Glutamatergic neuron (in vitro differentiated cells): ENCODE results near the gene KIF26B. TPM values are rescaled to one million over a fixed set of nuclear protein-coding genes. Genes with fewer than 3 reads are reported as not detected.

Experiments
- DNase-seq: peaks from one replicate; pipeline ENCODE4 v3.0.0; 2022
- H3K27ac Mint-ChIP-seq: one replicate; pipeline ENCODE4 v1.8.0; 2020; ENCODE audit warnings: mild to moderate bottlenecking, mixed read lengths, inconsistent platforms; ENCODE audit not compliant: unreplicated experiment
- H3K27me3 Mint-ChIP-seq: one replicate; pipeline ENCODE4 v1.8.0; 2020; ENCODE audit warnings: mild to moderate bottlenecking, moderate library complexity, mixed read lengths, inconsistent platforms; ENCODE audit not compliant: unreplicated experiment
- H3K36me3 Mint-ChIP-seq: one replicate; pipeline ENCODE4 v1.8.0; 2020; ENCODE audit warnings: mild to moderate bottlenecking, mixed read lengths, inconsistent platforms; ENCODE audit not compliant: unreplicated experiment
- H3K4me1 Mint-ChIP-seq: one replicate; pipeline ENCODE4 v1.8.0; 2020; ENCODE audit warnings: mild to moderate bottlenecking, low read depth, mixed read lengths, inconsistent platforms; ENCODE audit not compliant: unreplicated experiment
- H3K4me3 Mint-ChIP-seq: one replicate; pipeline ENCODE4 v1.8.0; 2020; ENCODE audit warnings: mild to moderate bottlenecking, mixed read lengths, inconsistent platforms; ENCODE audit not compliant: unreplicated experiment
- H3K9me3 Mint-ChIP-seq: one replicate; pipeline ENCODE4 v1.8.0; 2020; ENCODE audit warnings: mild to moderate bottlenecking, moderate library complexity, mixed read lengths, inconsistent platforms; ENCODE audit not compliant: unreplicated experiment
- CTCF ChIP-seq: fragments of 200-600 bp; sonication (generic); IDR thresholded peaks from one replicate; pipeline ENCODE4 v1.5.0; 2021; ENCODE audit not compliant: partially characterized antibody, unreplicated experiment
- total RNA-seq: library from RNA; stranded (reverse); fragmentation: NEBNext Ultra II Directional; extraction: Animal tissue kit (Norgen Biotek cat#: 25700); gene quantifications from one replicate; pipeline ENCODE4 v1.2.1, GENCODE V29; 2021; ENCODE audit not compliant: unreplicated experiment

KIF26B gene
- total RNA-seq, 1 donor from 2014 or later, result 2.4 TPM

DNA sequence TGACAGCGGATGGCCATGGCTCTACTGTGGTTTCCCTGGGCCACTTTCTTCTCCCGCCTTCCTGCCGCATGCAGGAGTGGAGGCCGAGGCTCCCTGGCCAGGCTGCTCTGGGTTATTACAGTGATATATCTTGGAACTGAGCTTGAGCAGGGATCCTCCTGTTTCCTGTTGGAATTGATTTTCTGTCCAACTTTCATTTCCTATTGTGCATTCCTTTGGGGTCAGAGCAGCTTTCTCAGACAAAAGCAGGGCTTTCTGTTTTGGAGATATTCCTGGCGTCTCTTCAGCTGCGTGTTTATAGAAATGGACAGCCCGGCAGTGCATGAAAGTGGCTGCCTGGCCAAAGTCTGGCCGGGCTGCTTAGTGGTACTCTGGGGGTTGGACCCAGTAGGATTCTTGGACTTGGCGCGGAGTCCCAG, 146.4 kb downstream of the KIF26B start:
- Mint-ChIP-seq H3K27ac (no peak overlapping the region), H3K36me3 (no peaks in the 10 kb centered on the region)

GRCh38 chr1:245301921-245302320, 147.1 kb downstream of the KIF26B start:
- DNase-seq, result no peak
- H3K4me1 Mint-ChIP-seq, result peaks cover 3% of the 10 kb centered on the region
- no peaks in the 10 kb centered on the region for H3K9me3 Mint-ChIP-seq
- H3K27ac Mint-ChIP-seq, result no peak overlapping the region
- no peak for TF ChIP-seq CTCF
- H3K4me3 Mint-ChIP-seq, result no peak overlapping the region
- peaks cover 3% of the 10 kb centered on the region for H3K27me3 Mint-ChIP-seq
- H3K36me3 Mint-ChIP-seq, result no peaks in the 10 kb centered on the region

More for the DNA sequence above, 146.4 kb downstream of the KIF26B start:
- peaks cover 4% of the 10 kb centered on the region for H3K27me3 Mint-ChIP-seq
- no peaks in the 10 kb centered on the region for H3K9me3 Mint-ChIP-seq
- DNase-seq, result no peak
- TF ChIP-seq CTCF, result no peak
- peaks cover 3% of the 10 kb centered on the region for H3K4me1 Mint-ChIP-seq
- H3K4me3 Mint-ChIP-seq, result no peak overlapping the region

GRCh38 chr1:245304698-245305097, 149.9 kb downstream of the KIF26B start:
- H3K9me3 Mint-ChIP-seq, result no peaks in the 10 kb centered on the region
- H3K27ac Mint-ChIP-seq, result no peak overlapping the region
- peaks cover 3% of the 10 kb centered on the region for H3K27me3 Mint-ChIP-seq

DNA sequence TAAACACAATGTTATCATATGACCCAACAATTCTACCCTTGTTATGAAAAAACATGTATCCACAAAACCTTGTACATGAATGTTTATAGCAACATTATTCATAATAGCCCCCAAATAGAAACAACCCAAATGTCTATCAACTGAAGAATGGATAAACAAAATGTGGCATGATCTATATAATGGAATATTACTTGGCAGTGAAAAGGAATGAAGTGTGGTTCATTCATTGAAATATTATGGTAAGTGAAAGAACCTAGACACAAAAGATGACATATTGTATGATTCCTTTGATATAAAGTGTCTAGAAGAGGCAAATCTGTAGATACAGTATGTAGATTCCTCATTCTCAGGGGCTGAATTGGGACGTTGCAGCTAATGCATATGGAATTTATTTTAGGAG, 151.2 kb downstream of the KIF26B start:
- peaks cover 3% of the 10 kb centered on the region for H3K27me3 Mint-ChIP-seq
- H3K4me1 Mint-ChIP-seq, result no peaks in the 10 kb centered on the region
- no peak for DNase-seq
- H3K4me3 Mint-ChIP-seq, result no peak overlapping the region
- H3K36me3 Mint-ChIP-seq, result no peaks in the 10 kb centered on the region
- H3K9me3 Mint-ChIP-seq, result no peaks in the 10 kb centered on the region
- no peak for TF ChIP-seq CTCF
- H3K27ac Mint-ChIP-seq, result no peak overlapping the region

More at GRCh38 chr1:245304698-245305097, 149.9 kb downstream of the KIF26B start:
- no peak overlapping the region for H3K4me3 Mint-ChIP-seq
- H3K36me3 Mint-ChIP-seq, result no peaks in the 10 kb centered on the region
- H3K4me1 Mint-ChIP-seq, result no peaks in the 10 kb centered on the region
- no peak for TF ChIP-seq CTCF
- no peak for DNase-seq

- no peak overlapping the region for H3K4me3 Mint-ChIP-seq
- no peaks in the 10 kb centered on the region for H3K9me3 Mint-ChIP-seq
- H3K27ac Mint-ChIP-seq, result no peak overlapping the region
- DNase-seq, result no peak
- no peaks in the 10 kb centered on the region for H3K36me3 Mint-ChIP-seq
- TF ChIP-seq CTCF, result no peak
- H3K4me1 Mint-ChIP-seq, result no peaks in the 10 kb centered on the region
- peaks cover 4% of the 10 kb centered on the region for H3K27me3 Mint-ChIP-seq
Measured at GRCh38 chr1:245306628-245307410, 152.0 kb downstream of the KIF26B start.
